ENCODE measurements around the gene APBB2.

GRCh38 chr4:41044791-41045190 lies 169.6 kb downstream of the APBB2 start:
- no peak for TF ChIP-seq CTCF (IDR thresholded peaks at IDR 0.05)
- TF ChIP-seq POLR2AphosphoS5 (IDR thresholded peaks at IDR 0.05) = no peak
- TF ChIP-seq EP300 (IDR thresholded peaks at IDR 0.05) = no peak
- no peak for TF ChIP-seq POLR2A (IDR thresholded peaks at IDR 0.05)
